GM18868 (cell line): Measurements from ENCODE around the gene NXPH1.
"Not testable (repeated sequence)": the region's sequence is repeated elsewhere in the genome, so short reads cannot be mapped to it uniquely, and the experiment has no call there.

ENCODE experiments used
- ATAC-seq: cut with Tn5 transposase; IDR thresholded peaks from one replicate; pipeline ENCODE4 v1.9.1; 2021; ENCODE audit warnings: mild to moderate bottlenecking, moderate library complexity; ENCODE audit not compliant: unreplicated experiment

Gene NXPH1

DNA sequence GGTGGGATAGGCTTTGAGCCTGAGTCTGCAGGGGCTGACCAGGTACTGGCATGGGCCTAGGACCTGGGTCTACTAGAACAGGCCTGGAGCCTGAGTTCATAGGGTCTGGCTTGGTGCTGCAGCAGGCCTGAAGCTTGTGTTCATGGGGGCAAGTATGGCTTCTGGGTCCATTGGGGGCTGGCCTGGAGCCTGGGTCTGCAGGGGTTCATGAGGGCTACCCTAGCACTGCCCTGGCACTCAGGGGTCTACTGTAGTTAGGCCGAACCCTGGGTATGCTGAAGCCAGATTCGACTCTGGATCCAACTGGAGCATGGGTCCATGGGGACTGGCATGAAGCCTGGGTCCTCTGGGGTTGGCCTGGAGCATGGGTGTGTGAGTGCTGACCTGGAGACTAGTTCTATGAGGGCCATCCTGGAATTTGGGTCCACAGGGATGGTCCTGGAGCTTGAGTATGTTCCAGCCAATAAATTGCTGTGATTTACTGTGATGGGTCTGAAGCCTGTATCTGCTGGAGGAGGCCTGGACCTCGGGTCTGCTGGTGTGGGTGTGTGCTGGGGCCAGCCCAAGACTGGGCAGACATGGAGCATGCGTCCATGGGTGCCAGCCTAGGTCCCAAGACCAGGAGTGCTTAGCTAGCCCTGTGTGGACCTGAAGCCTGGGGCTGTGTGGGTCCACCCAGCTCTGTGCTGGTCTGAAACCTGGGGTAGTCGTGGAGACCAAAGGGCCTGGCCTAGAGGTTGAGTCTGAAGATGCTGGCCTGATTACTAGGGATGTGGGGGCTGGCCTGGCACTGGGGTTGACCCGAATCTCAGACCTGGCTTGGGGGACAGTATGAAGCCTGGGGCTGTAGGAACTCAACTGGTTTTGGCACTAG, 235.5 kb downstream of the NXPH1 start:
- no peak for ATAC-seq

DNA sequence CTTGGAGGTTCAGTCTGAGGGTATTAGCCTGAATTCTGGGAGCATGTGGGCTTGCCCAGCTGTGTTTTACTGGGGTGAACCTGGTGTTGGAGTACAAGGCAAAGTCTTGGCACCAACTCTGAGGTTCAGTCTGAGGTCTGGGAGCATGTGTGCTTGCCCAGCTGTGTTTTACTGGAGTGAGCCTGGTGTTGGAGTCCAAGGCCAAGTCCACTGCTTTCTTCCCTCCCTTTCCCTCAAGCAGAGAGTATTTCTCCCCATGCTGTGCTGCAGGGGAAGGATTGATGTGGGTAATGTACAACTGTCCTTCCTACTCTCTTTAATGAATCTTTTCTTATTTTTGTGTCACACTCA, 236.1 kb downstream of the NXPH1 start:
- ATAC-seq = no peak

- ATAC-seq = no peak
These were observed 251.0 kb downstream of the NXPH1 start for GRCh38 chr7:8684426-8684825.

DNA sequence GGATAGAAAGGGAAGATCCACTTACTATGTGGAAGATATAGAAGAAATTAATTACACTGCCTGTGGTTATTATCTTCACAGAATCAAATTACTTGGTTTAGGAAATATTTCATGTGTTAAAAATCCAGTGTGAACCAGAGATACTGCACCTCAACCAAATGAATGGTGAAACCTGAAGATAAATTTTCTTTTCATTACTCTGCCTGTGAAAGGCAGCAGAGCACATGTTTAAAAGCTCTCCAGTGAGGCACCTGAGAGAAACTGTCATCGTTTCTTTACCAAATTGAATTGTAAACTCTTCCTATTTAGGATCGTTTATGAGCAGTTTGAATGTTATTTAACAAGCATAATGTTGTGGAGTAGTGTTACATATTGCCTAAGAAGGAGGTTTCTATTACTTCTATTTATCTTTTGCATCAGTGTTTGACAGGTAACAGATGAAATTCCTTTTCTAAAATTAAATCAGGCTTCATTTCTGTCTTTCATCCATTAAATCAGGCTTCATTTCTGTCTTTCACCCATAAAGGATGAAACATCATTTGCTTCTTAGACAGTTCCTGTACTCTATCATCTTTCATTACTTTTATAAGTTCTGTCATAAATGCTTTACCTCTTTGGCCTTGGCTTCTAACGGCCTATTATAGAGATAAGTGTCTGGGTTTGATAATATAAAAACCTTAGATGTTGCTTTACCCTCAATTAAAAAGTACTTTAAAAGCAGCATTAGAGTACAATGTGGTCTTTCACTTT, 266.6 kb downstream of the NXPH1 start:
- ATAC-seq = no peak

GRCh38 chr7:8702807-8703206, 269.4 kb downstream of the NXPH1 start:
- ATAC-seq = no peak

GRCh38 chr7:8710124-8710523, 276.7 kb downstream of the NXPH1 start:
- ATAC-seq = no peak

- ATAC-seq = no peak
These were observed 281.4 kb downstream of the NXPH1 start for GRCh38 chr7:8714791-8715190.

GRCh38 chr7:8719102-8719501, 285.7 kb downstream of the NXPH1 start:
- no peak for ATAC-seq

DNA sequence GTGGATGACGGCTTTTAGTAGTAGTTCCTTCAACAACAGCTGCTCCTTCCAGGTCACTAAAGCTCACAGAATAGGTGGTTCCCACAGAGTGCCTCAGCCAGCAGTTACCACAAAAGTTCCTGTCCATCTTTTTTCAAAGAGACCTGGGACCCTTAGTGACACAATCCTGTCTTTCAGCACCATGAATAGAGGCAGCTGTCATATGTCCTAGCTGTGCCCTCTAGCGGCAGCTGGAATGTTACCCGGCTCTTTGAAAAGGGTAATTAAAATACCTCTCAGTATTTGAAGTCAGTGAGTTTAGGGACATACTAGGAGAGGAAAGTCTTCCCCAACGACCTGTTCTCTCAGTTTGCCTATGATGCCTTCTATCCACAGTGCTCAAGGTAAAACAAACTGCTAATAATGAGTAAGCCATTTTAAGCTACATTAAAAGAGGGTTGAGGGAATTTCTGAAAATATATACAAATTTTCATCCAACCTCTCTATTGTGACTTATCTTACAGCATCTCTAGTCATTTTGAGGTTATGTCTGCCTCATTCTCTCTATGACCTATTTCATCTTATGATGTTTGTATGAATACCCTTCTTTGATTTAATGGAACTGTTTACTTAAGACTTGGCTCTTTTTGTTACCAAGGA, 290.8 kb downstream of the NXPH1 start:
- peak; percentile 97 for ATAC-seq

DNA sequence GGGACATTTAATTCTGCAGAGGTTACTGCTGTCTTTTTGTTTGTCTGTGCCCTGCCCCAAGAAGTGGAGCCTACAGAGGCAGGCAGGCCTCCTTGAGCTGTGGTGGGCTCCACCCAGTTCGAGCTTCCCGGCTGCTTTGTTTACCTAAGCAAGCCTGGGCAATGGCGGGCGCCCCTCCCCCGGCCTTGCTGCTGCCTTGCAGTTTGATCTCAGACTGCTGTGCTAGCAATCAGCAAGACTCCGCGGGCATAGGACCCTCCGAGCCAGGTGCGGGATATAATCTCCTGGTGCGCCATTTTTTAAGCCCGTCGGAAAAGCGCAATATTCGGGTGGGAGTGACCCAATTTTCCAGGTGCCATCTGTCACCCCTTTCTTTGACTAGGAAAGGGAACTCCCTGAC, 298.3 kb downstream of the NXPH1 start:
- ATAC-seq = not testable (repeated sequence)

DNA sequence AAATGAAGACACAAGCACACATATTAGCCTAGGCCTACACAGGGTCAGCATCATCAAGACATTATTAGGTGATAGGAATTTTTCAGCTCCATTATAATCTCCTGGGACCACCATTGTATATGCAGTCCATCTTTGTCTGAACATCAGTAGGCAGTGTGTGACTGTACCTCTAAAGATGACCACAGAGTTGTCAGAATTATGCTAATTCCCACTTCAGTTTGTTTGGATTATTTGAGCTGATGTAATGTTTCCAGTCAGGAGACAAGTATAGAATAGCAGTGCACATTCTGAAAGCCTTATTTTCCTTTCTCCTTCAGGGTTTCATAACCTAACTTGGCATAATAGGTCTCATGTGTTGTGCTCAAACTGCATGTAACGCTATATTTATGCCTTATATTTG, 306.4 kb downstream of the NXPH1 start:
- no peak for ATAC-seq

GRCh38 chr7:8742837-8743236, 309.4 kb downstream of the NXPH1 start:
- ATAC-seq = no peak

GRCh38 chr7:8747338-8747737, 313.9 kb downstream of the NXPH1 start:
- no peak for ATAC-seq

DNA sequence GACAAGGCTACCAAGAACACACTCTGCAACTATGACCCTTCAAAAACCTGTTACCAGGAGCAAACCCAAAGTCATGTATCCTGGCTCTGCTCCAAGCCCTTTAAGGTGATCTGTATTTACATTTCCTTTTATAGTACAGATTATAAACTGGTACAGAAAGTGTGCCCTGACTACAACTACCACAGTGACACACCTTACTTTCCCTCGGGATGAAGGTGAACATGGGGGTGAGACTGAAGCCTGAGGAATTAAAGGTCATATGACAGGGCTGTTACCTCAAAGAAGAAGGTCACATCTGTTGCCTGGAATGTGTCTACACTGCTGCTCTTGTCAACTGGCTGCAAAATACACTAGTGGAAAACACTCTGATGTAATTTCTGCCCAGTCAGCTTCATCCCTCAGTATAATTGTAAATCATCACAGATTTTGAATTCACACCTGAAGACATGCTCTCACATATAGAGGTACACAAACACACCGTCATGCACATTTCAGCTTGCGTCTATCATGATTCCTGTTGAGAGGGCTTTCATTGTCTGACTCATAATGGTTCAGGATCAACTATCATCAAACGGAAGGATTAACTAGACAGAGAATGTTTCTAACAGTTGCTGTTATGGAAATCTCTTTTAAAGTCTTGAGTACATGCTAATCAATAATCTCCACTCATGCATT, 318.3 kb downstream of the NXPH1 start:
- ATAC-seq = no peak

GRCh38 chr7:8753355-8753754, 319.9 kb downstream of the NXPH1 start:
- no peak for ATAC-seq

- ATAC-seq = no peak
These were observed 328.3 kb downstream of the NXPH1 start for GRCh38 chr7:8761731-8762130.

- no peak for ATAC-seq
These were observed 329.4 kb downstream of the NXPH1 start for GRCh38 chr7:8762803-8763202.

GRCh38 chr7:8765374-8765773, 332.0 kb downstream of the NXPH1 start:
- no peak for ATAC-seq

- ATAC-seq = no peak
These were observed 340.1 kb downstream of the NXPH1 start for GRCh38 chr7:8773518-8773917.

DNA sequence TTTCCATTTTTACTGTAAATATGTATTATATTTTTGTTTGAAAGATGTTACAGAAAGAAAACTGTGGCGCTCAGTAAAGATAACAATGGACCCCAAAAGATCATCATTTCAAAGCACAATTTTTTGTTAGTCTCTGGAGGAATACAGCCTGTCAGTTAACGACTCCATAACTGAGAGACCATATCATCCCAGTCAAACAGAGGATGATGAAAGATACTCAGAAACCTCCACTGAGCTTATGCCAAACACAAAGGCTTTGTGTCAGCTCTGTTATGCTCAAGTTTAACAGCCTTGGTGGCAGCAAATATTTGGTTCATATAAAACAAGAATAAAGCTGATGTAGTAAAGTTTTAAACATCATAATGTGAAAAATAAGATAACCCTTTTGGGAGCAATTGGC, 345.1 kb downstream of the NXPH1 start:
- no peak for ATAC-seq

DNA sequence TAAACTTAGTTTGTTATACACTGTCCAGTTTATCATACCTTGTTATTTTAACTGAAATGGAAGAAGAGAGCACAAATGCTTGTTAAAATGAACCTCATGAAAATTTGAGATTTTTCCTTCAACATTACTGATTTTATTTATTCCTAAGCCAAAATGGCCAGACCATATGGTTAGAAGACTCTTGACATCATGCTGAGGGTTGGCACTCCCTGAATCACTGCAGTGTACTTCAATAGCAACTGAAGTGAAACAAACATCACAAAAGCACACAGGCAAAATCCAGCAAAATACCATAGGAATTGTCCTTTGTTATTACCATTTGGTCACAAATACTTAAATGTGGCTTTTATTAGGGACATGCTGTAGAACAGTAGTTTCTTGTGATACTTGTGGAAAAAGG, 347.8 kb downstream of the NXPH1 start:
- no peak for ATAC-seq
